A549 (cell line): Measurements from ENCODE around the gene ASPSCR1.

Source experiments
- CHD2 ChIP-seq: fragments of 150-350 bp; IDR thresholded peaks from 2 replicates; pipeline ENCODE4 v1.6.1; 2014; ENCODE audit warnings: low read length; ENCODE audit not compliant: partially characterized antibody
- EP300 ChIP-seq, 2 experiments: fragments of >200 bp; sonication (Bioruptor Twin); formaldehyde crosslinking; IDR thresholded peaks; 2 replicates in 1 of 2; 3 replicates in 1 of 2; pipeline ENCODE4 v1.6.1; 2016 to 2017
- HDAC2 ChIP-seq: fragments of 200-600 bp; sonication (generic); IDR thresholded peaks from 2 replicates; pipeline ENCODE4 v1.6.1; 2016
- NFE2L2 ChIP-seq: fragments of 150-350 bp; conservative IDR thresholded peaks from 2 replicates; pipeline ENCODE4 v1.6.1; 2014; ENCODE audit warnings: low read length
- POLR2A ChIP-seq: IDR thresholded peaks from 2 replicates; pipeline ENCODE4 v1.6.1; 2012; ENCODE audit warnings: mild to moderate bottlenecking, low read length
- SREBF2 ChIP-seq: fragments of 450-650 bp; IDR thresholded peaks from 2 replicates; pipeline ENCODE4 v1.6.1; 2014; ENCODE audit warnings: mild to moderate bottlenecking, moderate library complexity
- TF ChIP-seq, protein P1 (sequence below): fragments of >200 bp; sonication (Bioruptor Twin); formaldehyde crosslinking; IDR thresholded peaks from 3 replicates; pipeline ENCODE4 v1.5.1; 2016
- TF ChIP-seq, protein P2 (sequence below): fragments of 450-650 bp; IDR thresholded peaks from 2 replicates; pipeline ENCODE4 v1.6.1; 2014; ENCODE audit warnings: antibody characterized with exemption
- TF ChIP-seq, protein P3 (sequence below): fragments of >200 bp; sonication (Bioruptor Twin); formaldehyde crosslinking; IDR thresholded peaks from 3 replicates; pipeline ENCODE4 v1.6.1; 2016

DNA sequence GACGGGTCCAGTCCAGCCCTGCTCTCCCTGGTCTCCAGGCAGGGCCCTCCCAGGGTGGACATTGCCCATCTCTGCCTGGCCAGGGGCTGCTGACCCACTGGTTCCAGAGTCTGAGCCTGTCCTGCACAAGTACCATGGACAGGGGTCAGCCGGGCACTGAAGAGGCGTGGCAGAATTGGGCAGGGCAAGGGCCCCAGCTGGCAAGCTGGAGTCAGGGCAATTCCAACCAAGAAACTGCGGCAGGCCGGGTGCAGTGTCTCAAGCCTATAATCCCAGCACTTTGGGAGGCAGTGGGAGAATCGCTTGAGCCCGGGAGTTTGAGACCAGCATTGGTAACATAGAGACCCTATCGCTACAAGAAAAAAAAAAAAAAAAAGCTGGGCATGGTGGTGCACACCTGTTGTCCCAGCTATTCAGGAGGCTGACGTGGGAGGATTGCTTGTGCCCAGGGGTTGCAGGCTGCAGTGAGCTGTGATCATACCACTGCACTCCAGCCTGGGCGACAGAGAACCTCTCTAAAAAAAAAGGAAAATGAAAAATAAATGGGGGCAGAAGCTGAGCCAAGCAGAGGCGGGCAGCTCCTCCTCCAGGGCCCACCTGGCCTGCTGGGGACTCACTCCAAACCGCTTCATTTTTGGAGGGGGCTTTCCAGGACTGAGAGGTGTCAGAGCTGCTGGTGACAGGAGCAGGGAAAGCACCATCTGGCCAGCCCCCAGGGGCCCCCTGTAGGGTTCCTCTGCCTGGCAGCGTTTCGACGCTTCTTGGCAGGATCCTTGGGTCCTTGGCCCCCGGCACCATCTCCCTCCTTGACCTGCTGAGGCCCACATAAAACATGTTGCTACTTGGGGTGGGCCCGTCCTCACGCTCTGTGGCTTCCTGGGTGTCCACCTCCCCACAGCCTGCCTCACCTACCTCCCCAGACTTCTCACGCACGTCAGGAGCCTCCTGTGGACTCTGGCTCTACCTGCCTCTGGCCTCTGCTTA, 47.0 kb upstream of the ASPSCR1 start:
- TF ChIP-seq CHD2 (no peak), SREBF2 (no peak), EP300 (IDR thresholded peaks at IDR 0.05) (no peak), POLR2A (no peak), NFE2L2 (no peak), HDAC2 (no peak)
- TF ChIP-seq, protein P1, sequence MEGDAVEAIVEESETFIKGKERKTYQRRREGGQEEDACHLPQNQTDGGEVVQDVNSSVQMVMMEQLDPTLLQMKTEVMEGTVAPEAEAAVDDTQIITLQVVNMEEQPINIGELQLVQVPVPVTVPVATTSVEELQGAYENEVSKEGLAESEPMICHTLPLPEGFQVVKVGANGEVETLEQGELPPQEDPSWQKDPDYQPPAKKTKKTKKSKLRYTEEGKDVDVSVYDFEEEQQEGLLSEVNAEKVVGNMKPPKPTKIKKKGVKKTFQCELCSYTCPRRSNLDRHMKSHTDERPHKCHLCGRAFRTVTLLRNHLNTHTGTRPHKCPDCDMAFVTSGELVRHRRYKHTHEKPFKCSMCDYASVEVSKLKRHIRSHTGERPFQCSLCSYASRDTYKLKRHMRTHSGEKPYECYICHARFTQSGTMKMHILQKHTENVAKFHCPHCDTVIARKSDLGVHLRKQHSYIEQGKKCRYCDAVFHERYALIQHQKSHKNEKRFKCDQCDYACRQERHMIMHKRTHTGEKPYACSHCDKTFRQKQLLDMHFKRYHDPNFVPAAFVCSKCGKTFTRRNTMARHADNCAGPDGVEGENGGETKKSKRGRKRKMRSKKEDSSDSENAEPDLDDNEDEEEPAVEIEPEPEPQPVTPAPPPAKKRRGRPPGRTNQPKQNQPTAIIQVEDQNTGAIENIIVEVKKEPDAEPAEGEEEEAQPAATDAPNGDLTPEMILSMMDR: no peak
- TF ChIP-seq, protein P2, sequence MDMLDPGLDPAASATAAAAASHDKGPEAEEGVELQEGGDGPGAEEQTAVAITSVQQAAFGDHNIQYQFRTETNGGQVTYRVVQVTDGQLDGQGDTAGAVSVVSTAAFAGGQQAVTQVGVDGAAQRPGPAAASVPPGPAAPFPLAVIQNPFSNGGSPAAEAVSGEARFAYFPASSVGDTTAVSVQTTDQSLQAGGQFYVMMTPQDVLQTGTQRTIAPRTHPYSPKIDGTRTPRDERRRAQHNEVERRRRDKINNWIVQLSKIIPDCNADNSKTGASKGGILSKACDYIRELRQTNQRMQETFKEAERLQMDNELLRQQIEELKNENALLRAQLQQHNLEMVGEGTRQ: no peak
- TF ChIP-seq, protein P3, sequence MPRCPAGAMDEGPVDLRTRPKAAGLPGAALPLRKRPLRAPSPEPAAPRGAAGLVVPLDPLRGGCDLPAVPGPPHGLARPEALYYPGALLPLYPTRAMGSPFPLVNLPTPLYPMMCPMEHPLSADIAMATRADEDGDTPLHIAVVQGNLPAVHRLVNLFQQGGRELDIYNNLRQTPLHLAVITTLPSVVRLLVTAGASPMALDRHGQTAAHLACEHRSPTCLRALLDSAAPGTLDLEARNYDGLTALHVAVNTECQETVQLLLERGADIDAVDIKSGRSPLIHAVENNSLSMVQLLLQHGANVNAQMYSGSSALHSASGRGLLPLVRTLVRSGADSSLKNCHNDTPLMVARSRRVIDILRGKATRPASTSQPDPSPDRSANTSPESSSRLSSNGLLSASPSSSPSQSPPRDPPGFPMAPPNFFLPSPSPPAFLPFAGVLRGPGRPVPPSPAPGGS: no peak
